Mucosa of rectum (tissue), 2 donors: Measurements from ENCODE around the gene COMP.

Experiments
- H3K27ac ChIP-seq, 2 donors: one replicate each; pipeline ENCODE4 v1.7.0; 2013; ENCODE audit warnings: inconsistent platforms in 2 of 2, low read depth in 2 of 2, low read length in 2 of 2
- H3K27me3 ChIP-seq, 2 donors: one replicate each; pipeline ENCODE4 v1.7.0; 2013; ENCODE audit warnings: low read length in 2 of 2; ENCODE audit not compliant: control insufficient read depth in 2 of 2, insufficient read depth in 2 of 2
- H3K36me3 ChIP-seq, 2 donors: one replicate each; pipeline ENCODE4 v1.7.0; 2013; ENCODE audit warnings: low read length in 2 of 2; ENCODE audit not compliant: control insufficient read depth in 2 of 2, insufficient read depth in 2 of 2
- H3K4me1 ChIP-seq, 2 donors: one replicate each; pipeline ENCODE4 v1.7.0; 2013; ENCODE audit warnings: low read length in 2 of 2, mild to moderate bottlenecking in 1 of 2; ENCODE audit not compliant: control insufficient read depth in 2 of 2, insufficient read depth in 2 of 2
- H3K4me3 ChIP-seq, 2 donors: one replicate each; pipeline ENCODE4 v1.7.0; 2013; ENCODE audit warnings: low read length in 2 of 2
- H3K9ac ChIP-seq, 2 donors: one replicate each; pipeline ENCODE4 v1.7.0; 2013; ENCODE audit warnings: low read length in 2 of 2, low read depth in 1 of 2, mild to moderate bottlenecking in 1 of 2
- H3K9me3 ChIP-seq, 2 donors: one replicate each; pipeline ENCODE4 v1.7.0; 2013; ENCODE audit warnings: low read length in 2 of 2; ENCODE audit not compliant: control insufficient read depth in 2 of 2
- donor health status: healthy.
- donor health status: Normal muscosa, but diverticular disease.

The COMP gene

DNA sequence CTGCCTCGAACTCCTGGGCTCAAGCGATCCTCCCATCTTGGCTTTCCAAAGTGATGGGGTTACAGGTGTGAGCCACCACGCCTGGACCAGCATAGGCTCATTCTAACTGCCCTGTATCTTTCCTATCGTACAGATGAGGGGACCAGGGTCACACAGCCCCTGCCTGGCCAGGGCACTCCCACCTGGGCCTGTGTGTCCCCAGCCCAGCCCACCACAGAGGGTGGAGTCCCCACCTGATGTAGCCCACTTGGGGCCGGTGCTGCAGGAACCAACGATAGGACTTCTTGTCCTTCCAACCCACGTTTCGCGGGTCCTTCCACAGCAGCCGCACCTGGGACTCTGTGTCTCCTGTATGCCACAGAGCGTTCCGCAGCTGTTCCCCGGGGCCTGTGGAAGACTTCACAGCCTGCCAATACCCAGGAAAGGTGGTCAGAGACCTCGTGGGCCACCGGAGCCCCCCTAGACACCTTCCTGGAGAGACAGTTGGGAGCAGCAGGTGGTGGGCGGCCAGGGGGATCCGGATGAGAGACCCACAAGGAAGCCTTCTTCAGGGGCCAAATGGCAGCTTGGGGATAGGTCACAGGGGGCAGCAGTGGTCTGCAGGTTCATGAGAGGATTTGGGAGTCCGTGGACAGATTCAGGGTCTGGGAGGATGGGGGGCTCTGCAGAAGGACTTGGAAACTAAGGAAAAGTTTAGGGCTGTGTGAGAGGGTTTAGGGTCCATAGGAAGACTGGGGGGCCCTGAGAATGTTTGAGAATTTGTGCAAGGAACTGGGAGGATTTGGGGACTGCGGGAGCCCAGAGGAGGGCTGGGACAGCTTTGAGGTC, 6.9 kb downstream of the COMP start:
- H3K27me3 ChIP-seq = peaks cover 24 to 30% of the 10 kb centered on the region in 2 donors
- no peaks in the 10 kb centered on the region for H3K36me3 ChIP-seq
- no peaks in the 10 kb centered on the region for H3K9me3 ChIP-seq
- H3K9ac ChIP-seq = no peak overlapping the region
- no peak overlapping the region for H3K27ac ChIP-seq
- peaks cover 3 to 4% of the 10 kb centered on the region in 2 donors for H3K4me1 ChIP-seq
- H3K4me3 ChIP-seq = no peak overlapping the region

- H3K27me3 ChIP-seq = peaks cover 15 to 18% of the 10 kb centered on the region in 2 donors
- no peak overlapping the region for H3K4me3 ChIP-seq
- H3K36me3 ChIP-seq = no peaks in the 10 kb centered on the region
- no peak overlapping the region for H3K9ac ChIP-seq
- H3K27ac ChIP-seq = no peak overlapping the region
- H3K9me3 ChIP-seq = no peaks in the 10 kb centered on the region
- peaks cover 3 to 4% of the 10 kb centered on the region in 2 donors for H3K4me1 ChIP-seq
Observed at GRCh38 chr19:18782559-18783225, 8.4 kb downstream of the COMP start.

- Histone ChIP-seq H3K36me3 (no peaks in the 10 kb centered on the region), H3K9ac (no peak overlapping the region), H3K27ac (no peak overlapping the region), H3K27me3 (peaks cover 10 to 12% of the 10 kb centered on the region in 2 donors), H3K4me3 (no peak overlapping the region), H3K9me3 (no peaks in the 10 kb centered on the region), H3K4me1 (peaks cover 3 to 4% of the 10 kb centered on the region in 2 donors)
Observed at GRCh38 chr19:18781885-18782527, 9.1 kb downstream of the COMP start.

GRCh38 chr19:18781047-18781600, 10.0 kb downstream of the COMP start:
- Histone ChIP-seq H3K4me1 (peaks cover 3 to 4% of the 10 kb centered on the region in 2 donors), H3K9me3 (no peaks in the 10 kb centered on the region), H3K9ac (no peak overlapping the region), H3K36me3 (no peaks in the 10 kb centered on the region), H3K27me3 (peaks cover 5 to 6% of the 10 kb centered on the region in 2 donors), H3K27ac (no peak overlapping the region), H3K4me3 (no peak overlapping the region)

GRCh38 chr19:18780631-18781030, 10.5 kb downstream of the COMP start:
- H3K9ac ChIP-seq = no peak overlapping the region
- H3K9me3 ChIP-seq = no peaks in the 10 kb centered on the region
- H3K4me3 ChIP-seq = no peak overlapping the region
- peaks cover 3 to 4% of the 10 kb centered on the region in 2 donors for H3K4me1 ChIP-seq
- no peak overlapping the region for H3K27ac ChIP-seq
- no peaks in the 10 kb centered on the region for H3K36me3 ChIP-seq
- peaks cover 2 to 3% of the 10 kb centered on the region in 2 donors for H3K27me3 ChIP-seq

DNA sequence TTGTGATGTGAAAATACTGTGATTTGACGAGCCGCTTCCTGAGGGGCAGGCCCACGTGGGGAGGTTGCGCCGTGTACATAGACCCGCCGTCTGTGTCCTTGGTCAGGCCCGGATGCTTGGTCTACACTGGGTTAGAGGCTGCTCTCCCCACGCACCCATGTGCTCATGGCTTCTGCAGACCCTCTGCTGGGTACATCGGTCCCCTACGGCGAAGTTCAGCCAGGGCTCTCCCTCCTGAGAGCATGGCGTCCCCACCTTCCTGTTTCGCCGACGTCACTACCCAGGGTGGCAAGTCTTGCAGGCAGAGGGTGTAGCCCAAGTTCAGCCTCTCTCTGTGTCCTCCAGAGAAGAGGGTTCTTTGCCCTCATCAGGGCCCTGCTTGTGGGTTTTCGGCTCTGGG, 11.0 kb downstream of the COMP start:
- Histone ChIP-seq H3K4me3 (no peak overlapping the region), H3K36me3 (no peaks in the 10 kb centered on the region), H3K9ac (no peak overlapping the region), H3K27ac (no peak overlapping the region), H3K9me3 (no peaks in the 10 kb centered on the region), H3K27me3 (peaks cover 0 to 3% of the 10 kb centered on the region in 2 donors), H3K4me1 (peaks cover 0 to 3% of the 10 kb centered on the region in 2 donors)

DNA sequence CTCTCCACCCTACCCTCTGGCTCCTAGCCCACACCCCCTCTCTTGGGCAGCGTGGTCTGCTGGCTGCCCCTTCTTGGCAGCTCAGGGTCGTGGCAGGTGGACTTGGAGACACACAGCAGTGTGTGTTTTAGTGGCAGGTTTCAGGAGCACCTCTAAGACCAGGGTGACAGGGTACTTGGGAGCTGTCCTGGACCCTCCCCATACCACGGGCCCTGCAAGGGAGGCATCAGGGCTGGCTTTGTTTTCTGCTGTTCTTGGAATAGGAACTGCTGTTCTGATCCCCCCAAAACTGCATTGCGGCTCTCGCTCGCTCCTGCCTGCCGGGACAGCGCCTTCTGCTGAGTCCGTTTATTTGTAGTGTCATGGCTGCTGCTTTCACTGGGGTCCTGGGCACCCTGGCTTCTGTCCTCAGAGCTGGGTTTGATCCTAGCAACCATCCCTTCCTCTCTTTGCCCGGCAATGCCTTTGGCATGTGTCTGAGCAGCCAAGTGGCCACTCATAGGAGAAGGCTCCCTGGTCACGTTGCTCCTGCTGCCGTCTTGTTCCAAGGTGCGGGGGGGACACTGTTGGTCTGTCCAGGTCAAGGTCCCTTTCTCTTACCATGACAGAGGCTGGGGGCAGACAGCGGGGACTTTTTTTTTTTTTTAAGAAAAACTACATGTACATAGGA, 12.1 kb downstream of the COMP start:
- Histone ChIP-seq H3K9me3 (no peaks in the 10 kb centered on the region), H3K36me3 (no peaks in the 10 kb centered on the region), H3K9ac (no peak overlapping the region), H3K4me3 (no peak overlapping the region), H3K27ac (no peak overlapping the region), H3K27me3 (no peaks in the 10 kb centered on the region), H3K4me1 (no peaks in the 10 kb centered on the region)

DNA sequence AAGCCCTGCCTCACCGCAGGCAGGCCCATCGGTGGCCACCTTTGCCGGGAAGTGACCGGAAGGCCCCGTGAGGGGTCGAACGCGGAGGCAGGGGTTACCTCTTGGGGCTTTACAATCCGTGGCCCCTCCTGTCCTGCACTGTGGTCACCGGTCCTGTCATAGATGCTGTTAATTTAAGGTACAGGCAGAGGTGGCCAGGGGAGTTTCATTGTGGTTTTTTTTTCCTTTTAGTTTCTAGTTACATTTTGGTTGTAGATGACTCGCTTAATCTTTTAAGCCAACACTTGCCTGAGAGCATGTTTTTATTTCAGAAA, 13.1 kb downstream of the COMP start:
- Histone ChIP-seq H3K4me1 (no peaks in the 10 kb centered on the region), H3K36me3 (no peaks in the 10 kb centered on the region), H3K27me3 (no peaks in the 10 kb centered on the region), H3K9ac (no peak overlapping the region), H3K27ac (no peak overlapping the region), H3K4me3 (no peak overlapping the region), H3K9me3 (no peaks in the 10 kb centered on the region)

- Histone ChIP-seq H3K9me3 (no peaks in the 10 kb centered on the region), H3K27ac (no peak overlapping the region), H3K4me1 (no peaks in the 10 kb centered on the region), H3K9ac (no peak overlapping the region), H3K4me3 (no peak overlapping the region), H3K27me3 (no peaks in the 10 kb centered on the region), H3K36me3 (no peaks in the 10 kb centered on the region)
Observed at GRCh38 chr19:18777301-18778075, 13.6 kb downstream of the COMP start.
